Sigmoid colon (tissue), 4 donors: ENCODE data around the gene ACOT12.

Experiments used
- CTCF ChIP-seq, 4 experiments: fragments of 450-650 bp in 3 of 4; fragments of 200-600 bp in 1 of 4; IDR thresholded peaks; one replicate each; pipeline ENCODE4 v1.5.1; 2016 to 2019; ENCODE audit warnings: antibody characterized with exemption in 4 of 4, mild to moderate bottlenecking in 3 of 4, moderate library complexity in 2 of 4
- EP300 ChIP-seq, 4 donors: sonication (generic); formaldehyde crosslinking; IDR thresholded peaks; one replicate each; pipeline ENCODE4 v1.6.1; 2017; ENCODE audit warnings: antibody characterized with exemption in 4 of 4
- POLR2A ChIP-seq, 2 donors: fragments of 450-650 bp; IDR thresholded peaks; one replicate each; pipeline ENCODE4 v1.6.1; 2016; ENCODE audit warnings: antibody characterized with exemption in 2 of 2, mild to moderate bottlenecking in 2 of 2, moderate library complexity in 2 of 2
- POLR2AphosphoS5 ChIP-seq, 4 donors: sonication (generic); formaldehyde crosslinking; IDR thresholded peaks; one replicate each; pipeline ENCODE4 v1.6.1; 2017; ENCODE audit warnings: antibody characterized with exemption in 4 of 4

- TF ChIP-seq POLR2AphosphoS5 (IDR thresholded peaks at IDR 0.05) (no peak), CTCF (IDR thresholded peaks at IDR 0.05) (no peak), POLR2A (IDR thresholded peaks at IDR 0.05) (no peak), EP300 (IDR thresholded peaks at IDR 0.05) (no peak)
Observed at GRCh38 chr5:81354093-81354492, 39.8 kb downstream of the ACOT12 start.
